Peyer's patch (tissue), 4 donors: ENCODE results near the gene RHOT1. TPM values are rescaled to one million over a fixed set of nuclear protein-coding genes. Genes with fewer than 3 reads are reported as not detected.

Experiments
- DNase-seq, 3 donors: peaks; one replicate each; pipeline ENCODE4 v3.0.0-alpha.2; 2017 to 2019
- H3K27ac ChIP-seq, 4 donors: fragments of 200-600 bp; sonication (generic); one replicate each; pipeline ENCODE4 v1.5.1; 2016 to 2019
- H3K27me3 ChIP-seq, 2 donors: fragments of 200-600 bp; sonication (generic); one replicate each; pipeline ENCODE4 v1.5.1; 2019
- H3K36me3 ChIP-seq, 3 donors: fragments of 200-600 bp; sonication (generic); one replicate each; pipeline ENCODE4 v1.5.1; 2016 to 2019
- H3K4me1 ChIP-seq, 4 donors: fragments of 200-600 bp; sonication (generic); one replicate each; pipeline ENCODE4 v1.5.1; 2016 to 2019
- H3K4me3 ChIP-seq, 4 donors: fragments of 200-600 bp; sonication (generic); 1 replicate in 3 of 4; 2 replicates in 1 of 4; pipeline ENCODE4 v1.5.1; 2016 to 2019; ENCODE audit warnings: mild to moderate bottlenecking in 1 of 4
- H3K9me3 ChIP-seq, 4 donors: fragments of 200-600 bp; sonication (generic); one replicate each; pipeline ENCODE4 v1.5.1; 2016 to 2019; ENCODE audit warnings: mild to moderate bottlenecking in 1 of 4
- CTCF ChIP-seq, 6 experiments: fragments of 450-650 bp in 4 of 6; fragments of 200-600 bp in 2 of 6; sonication (generic) in 1 of 6; IDR thresholded peaks; one replicate each; pipeline ENCODE4 v1.5.1; 2017 to 2019; ENCODE audit warnings: antibody characterized with exemption in 6 of 6, mild to moderate bottlenecking in 3 of 6, moderate library complexity in 1 of 6
- POLR2A ChIP-seq, 2 donors: fragments of 450-650 bp; IDR thresholded peaks; one replicate each; pipeline ENCODE4 v1.5.1; 2017; ENCODE audit warnings: antibody characterized with exemption in 2 of 2, mild to moderate bottlenecking in 2 of 2, moderate library complexity in 2 of 2
- total RNA-seq, 4 donors: library from RNA; depleted of rRNA; stranded (reverse); fragments of >200 nt; gene quantifications; one replicate each; pipeline ENCODE4 v1.1.0, GENCODE V29; 2016

RHOT1 gene
- total RNA-seq, 4 donors from 2014 or later: 31.4 to 54.9 (median 47.7) TPM

GRCh38 chr17:32191306-32191705 is 49.0 kb downstream of the RHOT1 start:
- no peak overlapping the region for H3K4me3 ChIP-seq
- H3K27me3 ChIP-seq: no peaks in the 10 kb centered on the region
- H3K36me3 ChIP-seq: peaks cover 0 to 52% (median 0%) of the 10 kb centered on the region in 3 donors
- no peak for DNase-seq
- no peaks in the 10 kb centered on the region for H3K4me1 ChIP-seq
- no peak overlapping the region for H3K27ac ChIP-seq
- no peaks in the 10 kb centered on the region for H3K9me3 ChIP-seq
- TF ChIP-seq CTCF (IDR thresholded peaks at IDR 0.05) (no peak), POLR2A (IDR thresholded peaks at IDR 0.05) (no peak)

DNA sequence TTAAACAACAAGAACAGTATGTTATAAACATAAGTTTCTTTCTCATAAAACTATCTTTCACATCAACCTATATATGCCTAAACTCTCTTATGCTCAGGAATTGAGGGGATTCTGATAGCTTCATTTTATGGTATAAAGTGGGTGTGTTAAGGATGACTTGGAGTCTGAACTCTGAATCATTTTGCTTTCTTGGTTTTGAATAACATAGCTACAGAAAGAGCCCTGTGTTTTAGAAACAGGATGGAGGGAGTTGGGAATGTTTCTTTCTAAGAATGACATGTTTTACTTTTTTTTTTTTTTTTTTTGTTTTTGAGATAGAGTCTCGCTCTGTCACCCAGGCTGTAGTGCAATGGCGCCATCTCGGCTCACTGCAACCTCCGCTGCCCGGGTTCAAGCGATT is 50.1 kb downstream of the RHOT1 start:
- no peaks in the 10 kb centered on the region for H3K4me1 ChIP-seq
- no peaks in the 10 kb centered on the region for H3K27me3 ChIP-seq
- H3K27ac ChIP-seq: no peak overlapping the region
- no peak for TF ChIP-seq POLR2A (IDR thresholded peaks at IDR 0.05)
- TF ChIP-seq CTCF (IDR thresholded peaks at IDR 0.05): no peak
- H3K36me3 ChIP-seq: peaks cover 0 to 62% (median 0%) of the 10 kb centered on the region in 3 donors
- no peak overlapping the region for H3K4me3 ChIP-seq
- no peak for DNase-seq
- H3K9me3 ChIP-seq: no peaks in the 10 kb centered on the region

DNA sequence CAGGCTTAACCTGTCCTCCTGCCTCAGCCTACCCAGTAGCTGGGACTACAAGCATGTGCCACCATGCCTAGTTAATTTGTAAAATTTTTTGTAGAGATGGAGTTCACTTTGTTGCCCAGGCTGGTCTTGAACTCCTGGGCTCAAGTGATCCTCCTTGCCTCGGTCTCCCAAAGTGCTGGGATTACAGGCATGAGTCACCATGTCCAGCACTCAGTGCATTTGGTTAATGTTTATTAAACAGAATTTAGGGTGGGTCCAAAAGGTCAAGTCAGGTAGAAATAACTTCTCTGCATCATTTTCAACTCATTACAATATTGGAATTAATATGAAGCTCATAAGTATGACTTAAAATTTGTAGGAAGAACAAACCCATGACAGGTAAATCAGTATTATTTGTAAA is 55.7 kb downstream of the RHOT1 start:
- TF ChIP-seq POLR2A (IDR thresholded peaks at IDR 0.05) (no peak), CTCF (IDR thresholded peaks at IDR 0.05) (no peak)
- H3K27ac ChIP-seq: no peak overlapping the region
- H3K36me3 ChIP-seq: peaks cover 0 to 80% (median 0%) of the 10 kb centered on the region in 3 donors
- H3K4me3 ChIP-seq: no peak overlapping the region
- no peaks in the 10 kb centered on the region for H3K4me1 ChIP-seq
- no peak for DNase-seq
- H3K27me3 ChIP-seq: no peaks in the 10 kb centered on the region
- no peaks in the 10 kb centered on the region for H3K9me3 ChIP-seq

DNA sequence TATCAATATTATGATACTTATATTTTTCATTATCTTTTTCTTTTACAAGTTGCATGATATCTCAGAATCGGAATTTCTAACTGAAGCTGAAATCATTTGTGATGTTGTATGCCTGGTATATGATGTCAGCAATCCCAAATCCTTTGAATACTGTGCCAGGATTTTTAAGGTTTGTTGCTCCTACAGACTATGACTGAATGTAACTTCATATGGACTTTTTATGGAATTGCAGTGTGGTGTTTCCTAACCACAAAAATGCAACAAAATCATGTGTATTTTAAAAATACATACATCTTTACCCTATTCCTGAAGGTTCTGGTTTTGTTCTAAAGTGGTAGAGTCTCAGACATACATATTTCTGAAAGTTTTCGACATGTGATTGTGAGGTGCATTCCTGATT is 64.6 kb downstream of the RHOT1 start:
- Histone ChIP-seq H3K36me3 (peaks cover 0 to 58% (median 0%) of the 10 kb centered on the region in 3 donors), H3K9me3 (no peaks in the 10 kb centered on the region), H3K4me1 (no peaks in the 10 kb centered on the region), H3K27me3 (no peaks in the 10 kb centered on the region), H3K4me3 (no peak overlapping the region), H3K27ac (no peak overlapping the region)
- TF ChIP-seq POLR2A (IDR thresholded peaks at IDR 0.05) (no peak), CTCF (IDR thresholded peaks at IDR 0.05) (no peak)
- DNase-seq: no peak

GRCh38 chr17:32208436-32208835 is 66.1 kb downstream of the RHOT1 start:
- Histone ChIP-seq H3K27me3 (no peaks in the 10 kb centered on the region), H3K4me1 (no peaks in the 10 kb centered on the region), H3K27ac (no peak overlapping the region), H3K4me3 (no peak overlapping the region), H3K36me3 (peaks cover 0 to 63% (median 0%) of the 10 kb centered on the region in 3 donors), H3K9me3 (no peaks in the 10 kb centered on the region)
- no peak for DNase-seq
- TF ChIP-seq POLR2A (IDR thresholded peaks at IDR 0.05): no peak
- no peak for TF ChIP-seq CTCF (IDR thresholded peaks at IDR 0.05)

DNA sequence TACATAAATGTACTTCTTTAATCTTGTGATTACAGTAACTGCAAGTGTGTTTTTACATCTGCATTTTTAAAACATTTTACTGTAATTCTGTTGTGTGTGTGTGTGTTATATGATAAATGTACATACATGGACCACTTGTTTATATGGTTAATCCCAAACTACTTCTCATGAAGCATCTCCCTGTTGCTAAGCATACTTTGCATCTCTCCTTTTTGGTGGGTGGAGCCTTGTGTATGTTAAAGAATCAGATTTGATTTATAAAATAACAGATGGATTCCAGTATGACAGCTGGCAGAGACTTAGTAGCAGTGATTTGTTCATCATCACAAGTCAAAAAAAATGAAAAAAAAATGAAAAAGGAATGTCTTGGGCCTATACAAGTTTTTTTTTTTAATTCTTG is 67.3 kb downstream of the RHOT1 start:
- Histone ChIP-seq H3K4me3 (no peak overlapping the region), H3K36me3 (peaks cover 0 to 63% (median 0%) of the 10 kb centered on the region in 3 donors), H3K27me3 (no peaks in the 10 kb centered on the region), H3K4me1 (no peaks in the 10 kb centered on the region), H3K9me3 (no peaks in the 10 kb centered on the region), H3K27ac (no peak overlapping the region)
- TF ChIP-seq POLR2A (IDR thresholded peaks at IDR 0.05) (no peak), CTCF (IDR thresholded peaks at IDR 0.05) (no peak)
- DNase-seq: no peak
